HG02840 (cell line): ENCODE data around the gene VPS16.
"Not testable (repeated sequence)": the region's sequence is repeated elsewhere in the genome, so short reads cannot be mapped to it uniquely, and the experiment has no call there.

ENCODE experiments used
- ATAC-seq: cut with Tn5 transposase; IDR thresholded peaks from one replicate; pipeline ENCODE4 v1.9.1; 2021; ENCODE audit warnings: mild to moderate bottlenecking, moderate library complexity, moderate number of reproducible peaks; ENCODE audit not compliant: unreplicated experiment, low FRiP score

VPS16 gene

DNA sequence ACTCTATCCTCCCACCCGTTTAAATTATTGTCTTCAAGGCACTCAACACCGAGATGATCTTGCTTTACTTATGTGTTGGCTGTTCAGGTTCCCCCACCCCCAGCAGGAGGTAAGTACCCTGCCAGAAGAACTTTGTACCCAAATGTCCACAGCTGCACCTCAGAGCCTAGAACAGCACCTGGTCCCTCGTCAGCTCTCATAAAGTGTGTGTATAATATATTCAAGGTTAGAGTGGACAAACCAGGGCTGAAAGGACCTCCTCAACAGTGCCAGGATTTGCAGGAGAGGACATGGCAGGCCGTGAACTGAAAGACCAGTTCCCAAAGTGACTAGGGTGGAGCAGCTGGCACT, 34.2 kb upstream of the VPS16 start:
- ATAC-seq = no peak

DNA sequence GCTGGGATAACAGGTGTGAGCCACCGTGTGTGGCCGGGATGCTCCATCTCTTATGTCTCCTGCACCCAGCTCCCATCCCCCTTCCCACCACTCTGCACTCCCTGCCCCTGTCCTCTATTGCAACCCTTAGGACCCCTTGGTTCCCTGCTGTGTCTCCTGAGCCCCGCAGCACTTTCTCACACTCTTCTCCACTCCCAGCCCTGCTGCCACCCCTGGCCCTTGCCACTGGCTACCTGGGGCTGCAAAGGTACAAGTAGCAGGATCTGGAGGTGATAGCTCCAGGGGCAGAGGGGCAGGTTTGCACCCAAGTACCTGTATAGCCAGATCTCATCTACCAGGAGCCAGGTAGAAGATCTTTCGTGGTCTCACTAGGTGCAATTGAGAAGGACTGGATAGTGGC, 33.5 kb upstream of the VPS16 start:
- no peak for ATAC-seq

- ATAC-seq = not testable (repeated sequence)
Measured at GRCh38 chr20:2807929-2808328, 32.6 kb upstream of the VPS16 start.

DNA sequence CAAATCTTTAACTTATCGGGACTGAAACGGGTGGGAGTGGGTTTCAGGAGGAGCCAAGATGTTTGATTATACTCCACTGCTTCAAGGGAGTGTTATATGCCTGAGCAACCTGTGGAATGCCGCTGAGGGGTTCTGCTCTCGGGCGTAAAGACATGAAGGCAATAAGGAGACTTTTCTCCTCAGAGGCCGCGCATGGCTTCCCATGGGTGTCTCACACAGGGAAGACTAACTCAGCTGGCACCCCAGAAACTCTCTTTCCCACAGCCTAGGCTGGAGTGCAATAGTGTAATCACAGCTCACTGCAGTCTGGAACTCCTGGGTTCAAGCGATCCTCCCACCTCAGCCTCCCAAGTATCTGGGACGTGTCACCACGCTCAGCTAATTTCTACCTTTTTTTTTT, 30.9 kb upstream of the VPS16 start:
- ATAC-seq = no peak

GRCh38 chr20:2812189-2812588, 28.4 kb upstream of the VPS16 start:
- no peak for ATAC-seq

GRCh38 chr20:2814076-2814475, 26.5 kb upstream of the VPS16 start:
- no peak for ATAC-seq

DNA sequence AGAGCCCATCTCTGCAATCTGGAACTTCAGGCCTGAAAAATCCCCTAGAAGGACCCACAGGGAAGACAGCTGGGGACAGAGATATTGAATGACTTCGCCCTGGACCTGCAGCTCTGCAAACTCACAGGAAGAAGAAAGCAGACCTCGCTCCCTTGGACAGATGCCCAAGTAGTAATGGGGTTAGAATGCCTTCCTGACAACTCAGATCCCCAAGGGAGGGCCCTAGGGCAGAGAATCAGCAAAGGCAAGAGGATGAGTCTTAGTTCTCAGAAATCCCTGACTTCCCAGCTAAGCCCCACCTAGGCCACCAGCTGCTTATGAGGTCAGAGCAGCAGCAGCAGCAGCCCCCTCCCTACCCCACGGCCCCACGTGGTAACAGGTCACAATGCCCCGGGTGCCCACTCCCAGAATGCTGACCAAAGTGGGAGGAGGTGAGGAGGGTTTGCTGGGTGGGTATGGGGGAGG, 25.9 kb upstream of the VPS16 start, which contains the start of gene C20orf141:
TSS of gene C20orf141 (plus strand) at position 401 of the 465 bp plus-strand sequence. CDS start 198 bp downstream, outside the sequence.
- ATAC-seq = no peak

- ATAC-seq = no peak
Measured at GRCh38 chr20:2815242-2815900, 25.2 kb upstream of the VPS16 start.

DNA sequence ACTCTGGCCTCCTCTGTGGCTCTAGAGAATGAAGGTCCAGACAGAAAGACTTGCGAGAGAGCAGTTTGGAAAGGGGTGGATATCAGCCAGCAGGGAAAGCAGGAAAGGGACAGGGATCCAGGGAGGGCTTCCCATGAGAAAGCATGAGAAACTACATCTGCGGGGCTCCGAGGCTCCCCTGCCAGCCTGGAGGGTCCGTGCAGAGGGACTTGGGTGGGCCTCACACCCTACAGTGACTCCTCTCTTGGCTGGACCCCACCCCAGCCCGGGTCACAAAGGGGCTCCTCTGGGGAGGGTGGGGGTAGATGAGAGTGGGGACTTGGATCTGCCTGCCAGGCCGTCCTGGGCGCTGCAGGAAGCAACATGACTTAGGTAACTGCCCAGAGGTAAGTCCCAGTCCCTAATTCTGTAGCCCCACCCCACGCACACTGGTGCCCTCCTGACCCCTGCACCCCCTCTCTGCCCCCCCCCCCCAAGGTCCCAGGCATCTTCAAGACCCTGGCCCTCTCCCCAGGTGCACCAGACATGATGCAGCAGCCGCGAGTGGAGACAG, 24.4 kb upstream of the VPS16 start, which contains the start of gene TMEM239:
TSS of gene TMEM239 (plus strand) at position 335 of the 553 bp plus-strand sequence. CDS start at position 526, 191 bp downstream.
- ATAC-seq = no peak

DNA sequence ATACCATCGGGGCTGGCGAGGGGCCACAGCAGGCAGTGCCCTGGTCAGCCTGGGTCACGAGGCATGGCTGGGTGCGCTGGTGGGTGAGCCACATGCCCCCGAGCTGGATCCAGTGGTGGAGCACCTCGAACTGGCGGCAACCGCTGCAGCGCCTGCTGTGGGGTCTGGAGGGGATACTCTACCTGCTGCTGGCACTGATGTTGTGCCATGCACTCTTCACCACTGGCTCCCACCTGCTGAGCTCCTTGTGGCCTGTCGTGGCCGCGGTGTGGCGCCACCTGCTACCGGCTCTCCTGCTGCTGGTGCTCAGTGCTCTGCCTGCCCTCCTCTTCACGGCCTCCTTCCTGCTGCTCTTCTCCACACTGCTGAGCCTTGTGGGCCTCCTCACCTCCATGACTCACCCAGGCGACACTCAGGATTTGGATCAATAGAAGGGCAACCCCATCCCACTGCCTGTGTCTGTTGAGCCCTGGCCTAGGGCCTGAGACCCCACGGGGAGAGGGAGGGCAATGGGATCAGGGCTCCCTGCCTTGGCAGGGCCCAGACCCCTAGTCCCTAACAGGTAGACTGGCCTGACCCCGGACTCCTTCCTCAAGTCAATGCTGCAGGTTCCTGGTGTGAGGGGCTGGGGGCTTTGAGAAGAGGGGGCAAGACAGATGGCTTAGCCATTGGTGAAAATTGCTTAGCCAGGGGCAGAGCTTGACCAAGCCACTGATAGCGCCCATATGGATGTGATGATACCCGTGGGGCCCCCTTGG, 23.8 kb upstream of the VPS16 start:
- no peak for ATAC-seq

- no peak for ATAC-seq
Measured at GRCh38 chr20:2817341-2817726, 23.2 kb upstream of the VPS16 start.

DNA sequence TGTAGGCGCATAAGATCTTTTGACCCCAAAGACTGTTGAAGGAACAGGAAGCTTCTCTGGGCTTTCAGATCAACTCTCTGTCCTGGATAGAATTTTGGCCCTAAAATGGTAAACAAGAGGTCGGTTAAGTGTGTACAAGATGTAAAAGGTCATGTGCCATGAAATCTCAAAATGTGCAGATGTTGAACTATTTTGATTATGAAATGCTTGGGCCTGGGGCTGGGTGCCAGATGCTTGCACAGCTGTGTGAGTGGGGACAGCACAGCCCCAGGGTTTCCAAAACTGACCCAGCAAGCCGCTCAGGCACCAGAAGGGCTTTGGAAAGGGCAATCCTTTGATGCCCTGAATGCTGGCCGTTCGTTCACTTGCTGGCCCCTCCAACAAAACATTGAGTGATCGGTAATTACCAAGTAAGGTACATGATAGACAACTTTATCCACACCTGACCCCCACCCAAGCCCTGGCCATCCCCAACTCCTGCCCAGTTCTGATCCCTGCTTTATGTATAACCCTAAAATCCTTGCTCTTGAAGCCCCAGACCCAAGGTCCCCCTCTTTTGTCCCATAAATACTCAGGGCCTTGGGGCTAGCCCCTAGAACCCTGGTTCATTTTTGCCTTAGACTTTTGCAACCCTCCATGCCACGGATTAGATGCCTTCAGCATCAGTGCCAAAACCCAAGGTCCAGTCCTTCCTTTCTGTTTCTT, 22.5 kb upstream of the VPS16 start:
- no peak for ATAC-seq

GRCh38 chr20:2820084-2820895, 20.3 kb upstream of the VPS16 start:
- ATAC-seq = no peak

DNA sequence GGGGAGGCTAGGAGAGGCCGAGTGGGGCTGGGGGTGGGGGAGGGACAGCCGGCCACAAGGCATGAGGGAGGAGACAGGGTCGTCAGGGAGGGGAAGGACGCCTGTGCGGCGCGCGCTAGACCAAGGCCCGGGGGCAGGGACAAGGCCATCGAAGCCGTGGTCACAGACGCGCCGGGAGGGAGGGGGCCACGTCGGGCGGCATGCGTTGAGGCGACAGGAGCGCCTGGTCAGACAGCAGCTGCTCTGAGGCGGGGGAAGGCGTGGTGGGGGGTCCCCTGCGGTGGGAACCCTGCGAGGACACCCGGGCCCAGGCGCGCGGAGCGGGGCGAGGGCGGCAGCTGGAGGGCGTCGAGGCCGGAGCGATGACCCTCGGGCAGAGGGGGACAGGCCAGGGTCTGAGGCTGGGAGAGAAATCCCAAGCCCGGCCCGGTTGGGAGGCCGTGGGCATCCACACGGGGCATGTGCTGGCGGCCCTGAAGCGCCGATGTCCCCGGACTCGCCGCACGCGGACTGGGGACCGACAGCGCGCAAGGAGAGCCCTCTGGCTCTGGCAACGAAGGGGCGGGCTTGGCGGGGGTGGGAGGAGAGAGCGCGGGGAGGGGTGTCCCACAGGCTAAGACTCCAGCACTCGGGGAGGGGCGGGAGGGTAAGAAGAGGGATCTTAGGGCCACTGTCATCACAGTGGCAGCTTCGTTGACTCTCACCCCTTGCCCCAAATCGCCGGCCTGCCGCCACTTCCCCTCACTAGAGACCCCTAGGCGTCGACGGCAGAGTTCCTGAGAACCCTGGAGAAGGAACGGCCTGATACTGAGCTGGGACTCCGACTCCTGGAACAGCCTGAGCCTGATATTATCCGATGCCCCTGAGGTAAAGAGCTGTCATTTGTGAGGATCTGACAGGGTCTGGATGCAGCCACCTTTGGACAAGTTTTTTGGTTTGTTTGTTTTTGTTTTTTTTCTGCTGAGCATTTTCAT, 19.4 kb upstream of the VPS16 start:
- ATAC-seq = no peak

GRCh38 chr20:2822073-2822472, 18.5 kb upstream of the VPS16 start:
- ATAC-seq = no peak

- ATAC-seq = no peak
Measured at GRCh38 chr20:2825761-2826160, 14.8 kb upstream of the VPS16 start.

- no peak for ATAC-seq
Measured at GRCh38 chr20:2826655-2827054, 13.9 kb upstream of the VPS16 start.

GRCh38 chr20:2829376-2829775, 11.2 kb upstream of the VPS16 start:
- no peak for ATAC-seq

DNA sequence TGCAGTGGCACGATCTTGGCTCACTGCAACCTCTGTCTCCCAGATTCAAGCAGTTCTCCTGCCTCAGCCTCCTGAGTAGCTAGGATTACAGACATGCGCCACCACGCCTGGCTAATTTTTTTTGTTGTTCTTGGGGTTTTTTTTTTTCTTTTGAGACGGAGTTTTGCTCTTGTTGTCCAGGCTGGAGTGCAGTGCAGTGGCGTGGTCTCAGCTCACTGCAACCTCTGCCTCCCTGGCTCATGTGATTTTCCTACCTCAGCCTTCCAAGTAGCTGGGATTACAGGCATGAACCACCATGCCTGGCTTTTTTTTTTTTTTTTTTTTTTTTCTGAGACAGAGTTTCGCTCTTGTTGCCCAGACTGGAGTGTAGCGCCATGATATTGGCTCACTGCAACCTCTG, 9.3 kb upstream of the VPS16 start:
- not testable (repeated sequence) for ATAC-seq
